HEK293T (cell line): ENCODE data around the gene TMEM179.

Source experiments
- CTCF ChIA-PET: fragments of 350-600 bp; formaldehyde crosslinking; extraction: SDS; loops from one replicate; lab custom pipeline; 2021; ENCODE audit warnings: antibody characterized with exemption, inconsistent platforms; lab: Yijun Ruan, JAX
- POLR2A ChIA-PET: fragments of 350-600 bp; formaldehyde crosslinking; extraction: SDS; loops from one replicate; lab custom pipeline; 2020; ENCODE audit warnings: antibody characterized with exemption, inconsistent platforms; lab: Yijun Ruan, JAX
- DNase-seq: peaks from one replicate; pipeline ENCODE4 v3.0.0; 2012; ENCODE audit warnings: mixed read lengths; ENCODE audit errors: extremely low spot score
- ARNT ChIP-seq: fragments of 450-650 bp; IDR thresholded peaks from 2 replicates; pipeline ENCODE4 v1.6.1; 2017; ENCODE audit warnings: mild to moderate bottlenecking
- BHLHE40 ChIP-seq: fragments of 450-650 bp; IDR thresholded peaks from 2 replicates; pipeline ENCODE4 v1.6.1; 2016; ENCODE audit warnings: mild to moderate bottlenecking, moderate library complexity, borderline replicate concordance
- CTBP1 ChIP-seq: fragments of 450-650 bp; IDR thresholded peaks from 2 replicates; pipeline ENCODE4 v1.6.1; 2016; ENCODE audit warnings: borderline replicate concordance
- ELF4 ChIP-seq: fragments of 450-650 bp; IDR thresholded peaks from 2 replicates; pipeline ENCODE4 v1.6.1; 2017; ENCODE audit warnings: antibody characterized with exemption
- FOXA1 ChIP-seq: fragments of 450-650 bp; IDR thresholded peaks from 2 replicates; pipeline ENCODE4 v1.6.1; 2016; ENCODE audit warnings: mild to moderate bottlenecking
- FOXK2 ChIP-seq: fragments of 450-650 bp; IDR thresholded peaks from 2 replicates; pipeline ENCODE4 v1.6.1; 2016; ENCODE audit warnings: mild to moderate bottlenecking
- FOXM1 ChIP-seq: fragments of 450-650 bp; IDR thresholded peaks from 2 replicates; pipeline ENCODE4 v1.6.1; 2017; ENCODE audit warnings: mild to moderate bottlenecking, borderline replicate concordance
- HDGF ChIP-seq: fragments of 450-650 bp; IDR thresholded peaks from 2 replicates; pipeline ENCODE4 v1.6.1; 2017; ENCODE audit warnings: antibody characterized with exemption, borderline replicate concordance
- L3MBTL2 ChIP-seq: fragments of 450-650 bp; conservative IDR thresholded peaks from 2 replicates; pipeline ENCODE4 v1.6.1; 2016; ENCODE audit warnings: mild to moderate bottlenecking
- LEF1 ChIP-seq: fragments of 450-650 bp; IDR thresholded peaks from 2 replicates; pipeline ENCODE4 v1.6.1; 2017; ENCODE audit warnings: mild to moderate bottlenecking, borderline replicate concordance
- NFRKB ChIP-seq: fragments of 450-650 bp; IDR thresholded peaks from 2 replicates; pipeline ENCODE4 v1.6.1; 2016; ENCODE audit warnings: mild to moderate bottlenecking, moderate library complexity
- PKNOX1 ChIP-seq: fragments of 450-650 bp; IDR thresholded peaks from 2 replicates; pipeline ENCODE4 v1.6.1; 2016
- SP1 ChIP-seq: fragments of 450-650 bp; IDR thresholded peaks from 2 replicates; pipeline ENCODE4 v1.6.1; 2017
- SUZ12 ChIP-seq: fragments of 450-650 bp; IDR thresholded peaks from 2 replicates; pipeline ENCODE4 v1.6.1; 2016; ENCODE audit warnings: mild to moderate bottlenecking
- TARDBP ChIP-seq: fragments of 450-650 bp; IDR thresholded peaks from 2 replicates; pipeline ENCODE4 v1.6.1; 2016
- ZNF384 ChIP-seq: fragments of 450-650 bp; IDR thresholded peaks from 2 replicates; pipeline ENCODE4 v1.6.1; 2016

The TMEM179 gene

GRCh38 chr14:104602315-104602932 is 2.1 kb downstream of the TMEM179 start:
- CTCF ChIA-PET = no interaction called here

GRCh38 chr14:104601786-104602185 is 2.8 kb downstream of the TMEM179 start:
- POLR2A ChIA-PET = no interaction called here
- TF ChIP-seq SUZ12 = no peak
- TF ChIP-seq LEF1 = no peak
- no peak for TF ChIP-seq L3MBTL2
- no peak for TF ChIP-seq BHLHE40
- TF ChIP-seq TARDBP = no peak
- CTCF ChIA-PET = no interaction called here
- DNase-seq = no peak

More at GRCh38 chr14:104602315-104602932, 2.1 kb downstream of the TMEM179 start:
- no peak for DNase-seq
- TF ChIP-seq ELF4 (no peak), FOXA1 (no peak), NFRKB (no peak), ZNF384 (no peak), SP1 (no peak), L3MBTL2 (no peak), FOXM1 (no peak), FOXK2 (no peak), BHLHE40 (no peak), HDGF (no peak)
- POLR2A ChIA-PET = no interaction called here

GRCh38 chr14:104600805-104601204 is 3.8 kb downstream of the TMEM179 start:
- ChIA-PET CTCF (interaction anchor here (1.1 kb wide), 1 partner anchor 21 kb away, joined by 4 read pairs; no protein-coding TSS in a partner anchor), POLR2A (no interaction called here)
- no peak for DNase-seq

GRCh38 chr14:104600141-104600643 is 4.4 kb downstream of the TMEM179 start:
- TF ChIP-seq LEF1 (no peak), ELF4 (no peak), FOXK2 (no peak), TARDBP (no peak), L3MBTL2 (no peak), SUZ12 (no peak), FOXA1 (no peak), HDGF (no peak), NFRKB (no peak), SP1 (no peak), ARNT (no peak)
- CTCF ChIA-PET = interaction anchor here (1.1 kb wide), 1 partner anchor 21 kb away, joined by 4 read pairs; no protein-coding TSS in a partner anchor
- no peak for DNase-seq
- POLR2A ChIA-PET = no interaction called here

More at GRCh38 chr14:104600805-104601204, 3.8 kb downstream of the TMEM179 start:
- no peak for TF ChIP-seq TARDBP
- TF ChIP-seq LEF1 = no peak
- TF ChIP-seq L3MBTL2 = no peak
- no peak for TF ChIP-seq FOXA1
- TF ChIP-seq SP1 = no peak

GRCh38 chr14:104599446-104599845 is 5.1 kb downstream of the TMEM179 start:
- TF ChIP-seq SP1 (no peak), ARNT (no peak), NFRKB (no peak), ELF4 (no peak), FOXK2 (no peak), CTBP1 (no peak), FOXM1 (no peak), L3MBTL2 (no peak), BHLHE40 (no peak), FOXA1 (no peak), LEF1 (no peak), TARDBP (no peak), ZNF384 (no peak), SUZ12 (no peak), PKNOX1 (no peak), HDGF (no peak)
- ChIA-PET CTCF (no interaction called here), POLR2A (no interaction called here)
- no peak for DNase-seq

- ChIA-PET POLR2A (no interaction called here), CTCF (no interaction called here)
- TF ChIP-seq CTBP1 = no peak
- no peak for TF ChIP-seq FOXK2
- no peak for TF ChIP-seq ZNF384
- TF ChIP-seq FOXA1 = no peak
- no peak for TF ChIP-seq FOXM1
- TF ChIP-seq SP1 = no peak
- no peak for TF ChIP-seq ELF4
- no peak for TF ChIP-seq TARDBP
- TF ChIP-seq PKNOX1 = no peak
- no peak for TF ChIP-seq NFRKB
- no peak for TF ChIP-seq L3MBTL2
- no peak for TF ChIP-seq ARNT
- TF ChIP-seq SUZ12 = no peak
- no peak for TF ChIP-seq LEF1
- no peak for TF ChIP-seq BHLHE40
- no peak for TF ChIP-seq HDGF
- DNase-seq = no peak
These were observed 5.7 kb downstream of the TMEM179 start for GRCh38 chr14:104598910-104599273.
